C4-2B (cell line): ENCODE results near the gene ABCA4.

Source experiments
- CTCF ChIP-seq: fragments of 450-650 bp; conservative IDR thresholded peaks from 2 replicates; pipeline ENCODE4 v1.5.1; 2017; ENCODE audit warnings: mild to moderate bottlenecking
- ZFX ChIP-seq: fragments of 450-650 bp; IDR thresholded peaks from 2 replicates; pipeline ENCODE4 v1.6.1; 2017

GRCh38 chr1:94099303-94099702 lies 21.6 kb downstream of the ABCA4 start:
- TF ChIP-seq CTCF (no peak), ZFX (no peak)
